PFSK-1 (cell line): Measurements from ENCODE around the gene HSPA2.

Source experiments
- REST ChIP-seq, 2 experiments: IDR thresholded peaks; 2 replicates each; pipeline versions ENCODE4 v1.6.1 to v1.8.0; 2011 to 2012; ENCODE audit warnings: low read depth in 2 of 2, low read length in 2 of 2, control low read depth in 1 of 2, inconsistent platforms in 1 of 2, mild to moderate bottlenecking in 1 of 2, moderate library complexity in 1 of 2; ENCODE audit not compliant: insufficient read depth in 1 of 2
- TAF1 ChIP-seq: IDR thresholded peaks from 2 replicates; pipeline ENCODE4 v1.6.1; 2012; ENCODE audit warnings: low read length, control low read depth, borderline replicate concordance; ENCODE audit not compliant: insufficient read depth

DNA sequence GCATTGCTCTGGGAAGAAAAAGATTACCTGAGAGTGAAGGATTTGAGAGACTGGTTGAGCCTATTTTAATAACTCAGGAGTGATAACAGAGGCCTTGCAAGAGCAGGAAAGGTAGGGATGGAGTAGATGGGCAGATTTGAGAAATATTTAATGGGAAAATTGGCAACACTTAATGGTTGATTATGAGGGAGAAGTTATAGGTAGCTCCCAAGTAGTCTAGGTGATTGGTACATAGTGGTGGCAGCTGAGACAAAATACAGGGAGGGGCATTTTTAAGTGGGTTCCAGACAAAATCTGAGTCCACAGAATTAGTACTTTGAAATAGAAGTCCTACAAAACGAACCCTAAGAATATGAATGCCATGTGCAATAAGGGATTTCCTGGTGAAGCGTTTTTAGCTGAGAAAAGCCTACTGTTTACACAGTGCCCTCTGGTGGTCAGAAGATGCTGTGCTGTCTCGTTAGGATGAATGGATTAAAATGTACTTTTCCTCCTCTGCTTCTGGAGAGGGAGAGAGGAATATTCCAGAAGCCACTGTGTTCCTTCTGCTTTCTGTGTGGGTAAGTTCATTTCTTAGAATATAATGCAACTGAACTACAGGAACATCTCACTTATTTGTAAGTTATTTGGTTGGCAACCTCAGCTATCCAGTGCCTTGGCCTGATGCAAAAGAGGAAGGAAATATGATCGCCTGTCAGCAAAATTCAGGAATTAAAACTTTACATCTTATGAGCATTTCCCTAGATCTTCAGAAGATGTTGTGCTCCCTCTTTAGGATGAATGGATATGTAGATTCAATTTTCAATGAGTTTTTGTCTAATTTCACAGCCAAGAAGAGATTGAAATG lies 29.5 kb upstream of the HSPA2 start:
- TF ChIP-seq TAF1 (no peak), REST (IDR thresholded peaks at IDR 0.05; ENCODE audit: insufficient read depth in 1 of 2, low read depth in 2 of 2, low read length in 2 of 2) (no peak)
